HEK293 (cell line): Measurements from ENCODE around the gene DPF3.

Source experiments
- CTCF ChIA-PET: fragments of 350-600 bp; formaldehyde crosslinking; extraction: SDS; loops from one replicate; lab custom pipeline; 2021; ENCODE audit warnings: antibody characterized with exemption; lab: Yijun Ruan, JAX
- POLR2A ChIA-PET: fragments of 300-600 bp; formaldehyde crosslinking; extraction: SDS; loops from one replicate; lab custom pipeline; 2020; ENCODE audit warnings: antibody characterized with exemption, inconsistent platforms; lab: Yijun Ruan, JAX
- H3K27ac ChIP-seq: fragments of 200-500 bp; sonication (Bioruptor generic); 2 replicates; pipeline ENCODE4 v1.5.1; 2014; ENCODE audit warnings: low read depth, low read length, control low read depth, inconsistent platforms; ENCODE audit errors: extremely low read depth
- H3K36me3 ChIP-seq, 2 experiments: fragments of 200-500 bp in 1 of 2; sonication (Bioruptor generic) in 1 of 2; 1 replicate in 1 of 2; 2 replicates in 1 of 2; pipeline ENCODE4 v1.5.1; 2014 to 2017; ENCODE audit warnings: inconsistent platforms in 2 of 2, low read length in 2 of 2; ENCODE audit not compliant: control insufficient read depth in 2 of 2, insufficient read depth in 1 of 2
- H3K4me1 ChIP-seq: fragments of 200-500 bp; sonication (Bioruptor generic); 2 replicates; pipeline ENCODE4 v1.5.1; 2014; ENCODE audit warnings: mild to moderate bottlenecking, low read length, inconsistent platforms; ENCODE audit not compliant: control insufficient read depth, insufficient read depth
- H3K4me3 ChIP-seq: 2 replicates; pipeline ENCODE4 v1.5.1; 2011; ENCODE audit warnings: low read depth, mild to moderate bottlenecking, control low read depth, low read length, moderate library complexity
- H3K9me3 ChIP-seq: fragments of 200-500 bp; sonication (Bioruptor generic); 2 replicates; pipeline ENCODE4 v1.5.1; 2014; ENCODE audit warnings: low read depth, low read length, inconsistent platforms; ENCODE audit not compliant: control insufficient read depth, insufficient read depth
- EGR2 ChIP-seq: fragments of 450-650 bp; formaldehyde crosslinking; IDR thresholded peaks from 2 replicates; pipeline ENCODE4 v1.5.1; 2016; ENCODE audit warnings: low read depth, missing biosample characterization, missing genetic modification characterization
- HOXA7 ChIP-seq: sonication (generic); formaldehyde crosslinking; IDR thresholded peaks from 2 replicates; pipeline ENCODE4 v1.8.1; 2022; ENCODE audit warnings: missing genetic modification reagents, borderline replicate concordance
- IKZF3 ChIP-seq: fragments of 450-650 bp; IDR thresholded peaks from 2 replicates; pipeline ENCODE4 v1.5.0; 2018; ENCODE audit warnings: missing biosample characterization, mild to moderate bottlenecking, missing genetic modification characterization, moderate library complexity
- MYNN ChIP-seq: fragments of 450-650 bp; formaldehyde crosslinking; IDR thresholded peaks from 2 replicates; pipeline ENCODE4 v1.5.1; 2016; ENCODE audit warnings: missing biosample characterization, missing genetic modification characterization, borderline replicate concordance
- YY2 ChIP-seq: fragments of 450-650 bp; formaldehyde crosslinking; IDR thresholded peaks from 2 replicates; pipeline ENCODE4 v1.5.1; 2016; ENCODE audit warnings: missing biosample characterization, missing genetic modification characterization
- ZFHX2 ChIP-seq: fragments of 450-650 bp; formaldehyde crosslinking; conservative IDR thresholded peaks from 2 replicates; pipeline ENCODE4 v1.5.1; 2016; ENCODE audit warnings: missing biosample characterization, missing genetic modification characterization
- ZNF2 ChIP-seq: fragments of 450-650 bp; formaldehyde crosslinking; IDR thresholded peaks from 2 replicates; pipeline ENCODE4 v1.5.1; 2016; ENCODE audit warnings: missing biosample characterization, missing genetic modification characterization
- ZNF335 ChIP-seq: fragments of 450-650 bp; formaldehyde crosslinking; conservative IDR thresholded peaks from 2 replicates; pipeline ENCODE4 v1.5.1; 2016; ENCODE audit warnings: missing biosample characterization, missing genetic modification characterization
- ZNF501 ChIP-seq: fragments of 450-650 bp; formaldehyde crosslinking; IDR thresholded peaks from 2 replicates; pipeline ENCODE4 v1.5.1; 2016; ENCODE audit warnings: missing biosample characterization, missing genetic modification characterization
- ZNF561 ChIP-seq: fragments of 450-650 bp; IDR thresholded peaks from 2 replicates; pipeline ENCODE4 v1.5.1; 2018; ENCODE audit warnings: missing biosample characterization, missing genetic modification characterization, borderline replicate concordance
- ZNF623 ChIP-seq: fragments of 450-650 bp; formaldehyde crosslinking; IDR thresholded peaks from 2 replicates; pipeline ENCODE4 v1.5.1; 2016; ENCODE audit warnings: missing biosample characterization, missing genetic modification characterization
- ZNF692 ChIP-seq: fragments of 450-650 bp; formaldehyde crosslinking; IDR thresholded peaks from 2 replicates; pipeline ENCODE4 v1.5.1; 2016; ENCODE audit warnings: missing biosample characterization, missing genetic modification characterization
- ZNF701 ChIP-seq: fragments of 450-650 bp; formaldehyde crosslinking; IDR thresholded peaks from 2 replicates; pipeline ENCODE4 v1.5.1; 2016; ENCODE audit warnings: missing biosample characterization, missing genetic modification characterization
- ZNF768 ChIP-seq: fragments of 450-650 bp; formaldehyde crosslinking; IDR thresholded peaks from 2 replicates; pipeline ENCODE4 v1.5.1; 2018; ENCODE audit warnings: missing biosample characterization, mild to moderate bottlenecking, missing genetic modification characterization
- TF ChIP-seq, protein P1 (sequence below): fragments of 450-650 bp; formaldehyde crosslinking; IDR thresholded peaks from 2 replicates; pipeline ENCODE4 v1.5.1; 2016; ENCODE audit warnings: missing biosample characterization, missing genetic modification characterization
- TF ChIP-seq, protein P2 (sequence below): fragments of 450-650 bp; formaldehyde crosslinking; IDR thresholded peaks from 2 replicates; pipeline ENCODE4 v1.5.1; 2016; ENCODE audit warnings: missing biosample characterization, missing genetic modification characterization
- TF ChIP-seq, protein P3 (sequence below): fragments of 450-650 bp; formaldehyde crosslinking; IDR thresholded peaks from 2 replicates; pipeline ENCODE4 v1.5.1; 2017; ENCODE audit warnings: missing biosample characterization, missing genetic modification characterization

The DPF3 gene

GRCh38 chr14:72782817-72783216 is 111.1 kb downstream of the DPF3 start:
- H3K9me3 ChIP-seq: no peaks in the 10 kb centered on the region
- ChIA-PET CTCF (no interaction called here), POLR2A (no interaction called here)
- H3K4me3 ChIP-seq: no peak overlapping the region
- no peaks in the 10 kb centered on the region for H3K36me3 ChIP-seq
- no peak overlapping the region for H3K27ac ChIP-seq
- no peaks in the 10 kb centered on the region for H3K4me1 ChIP-seq
- no peak for TF ChIP-seq ZFHX2
- peak; percentile 67 for TF ChIP-seq ZNF623

- no peak overlapping the region for H3K27ac ChIP-seq
- no peaks in the 10 kb centered on the region for H3K9me3 ChIP-seq
- H3K4me3 ChIP-seq: no peak overlapping the region
- CTCF ChIA-PET: interaction anchor here (0.7 kb wide), 1 partner anchor 216 kb away, joined by 3 read pairs; no protein-coding TSS in a partner anchor
- H3K36me3 ChIP-seq: no peaks in the 10 kb centered on the region
- POLR2A ChIA-PET: no interaction called here
- TF ChIP-seq EGR2 (no peak), HOXA7 (CRISPR knock-in tag) (no peak), ZNF692 (tag by site-specific recombination) (no peak), ZNF561 (tag by site-specific recombination) (no peak), ZNF501 (tag by site-specific recombination) (no peak), ZNF335 (tag by site-specific recombination) (no peak), ZNF2 (tag by site-specific recombination) (no peak), MYNN (tag by site-specific recombination) (no peak), ZNF701 (tag by site-specific recombination) (no peak), ZNF768 (tag by site-specific recombination) (no peak), YY2 (tag by site-specific recombination) (no peak), IKZF3 (no peak)
- TF ChIP-seq, protein P1, sequence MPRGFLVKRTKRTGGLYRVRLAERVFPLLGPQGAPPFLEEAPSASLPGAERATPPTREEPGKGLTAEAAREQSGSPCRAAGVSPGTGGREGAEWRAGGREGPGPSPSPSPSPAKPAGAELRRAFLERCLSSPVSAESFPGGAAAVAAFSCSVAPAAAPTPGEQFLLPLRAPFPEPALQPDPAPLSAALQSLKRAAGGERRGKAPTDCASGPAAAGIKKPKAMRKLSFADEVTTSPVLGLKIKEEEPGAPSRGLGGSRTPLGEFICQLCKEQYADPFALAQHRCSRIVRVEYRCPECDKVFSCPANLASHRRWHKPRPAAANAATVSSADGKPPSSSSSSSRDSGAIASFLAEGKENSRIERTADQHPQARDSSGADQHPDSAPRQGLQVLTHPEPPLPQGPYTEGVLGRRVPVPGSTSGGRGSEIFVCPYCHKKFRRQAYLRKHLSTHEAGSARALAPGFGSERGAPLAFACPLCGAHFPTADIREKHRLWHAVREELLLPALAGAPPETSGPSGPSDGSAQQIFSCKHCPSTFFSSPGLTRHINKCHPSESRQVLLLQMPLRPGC (tag by site-specific recombination): no peak
- TF ChIP-seq, protein P2, sequence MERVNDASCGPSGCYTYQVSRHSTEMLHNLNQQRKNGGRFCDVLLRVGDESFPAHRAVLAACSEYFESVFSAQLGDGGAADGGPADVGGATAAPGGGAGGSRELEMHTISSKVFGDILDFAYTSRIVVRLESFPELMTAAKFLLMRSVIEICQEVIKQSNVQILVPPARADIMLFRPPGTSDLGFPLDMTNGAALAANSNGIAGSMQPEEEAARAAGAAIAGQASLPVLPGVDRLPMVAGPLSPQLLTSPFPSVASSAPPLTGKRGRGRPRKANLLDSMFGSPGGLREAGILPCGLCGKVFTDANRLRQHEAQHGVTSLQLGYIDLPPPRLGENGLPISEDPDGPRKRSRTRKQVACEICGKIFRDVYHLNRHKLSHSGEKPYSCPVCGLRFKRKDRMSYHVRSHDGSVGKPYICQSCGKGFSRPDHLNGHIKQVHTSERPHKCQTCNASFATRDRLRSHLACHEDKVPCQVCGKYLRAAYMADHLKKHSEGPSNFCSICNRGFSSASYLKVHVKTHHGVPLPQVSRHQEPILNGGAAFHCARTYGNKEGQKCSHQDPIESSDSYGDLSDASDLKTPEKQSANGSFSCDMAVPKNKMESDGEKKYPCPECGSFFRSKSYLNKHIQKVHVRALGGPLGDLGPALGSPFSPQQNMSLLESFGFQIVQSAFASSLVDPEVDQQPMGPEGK (tag by site-specific recombination): no peak
- TF ChIP-seq, protein P3, sequence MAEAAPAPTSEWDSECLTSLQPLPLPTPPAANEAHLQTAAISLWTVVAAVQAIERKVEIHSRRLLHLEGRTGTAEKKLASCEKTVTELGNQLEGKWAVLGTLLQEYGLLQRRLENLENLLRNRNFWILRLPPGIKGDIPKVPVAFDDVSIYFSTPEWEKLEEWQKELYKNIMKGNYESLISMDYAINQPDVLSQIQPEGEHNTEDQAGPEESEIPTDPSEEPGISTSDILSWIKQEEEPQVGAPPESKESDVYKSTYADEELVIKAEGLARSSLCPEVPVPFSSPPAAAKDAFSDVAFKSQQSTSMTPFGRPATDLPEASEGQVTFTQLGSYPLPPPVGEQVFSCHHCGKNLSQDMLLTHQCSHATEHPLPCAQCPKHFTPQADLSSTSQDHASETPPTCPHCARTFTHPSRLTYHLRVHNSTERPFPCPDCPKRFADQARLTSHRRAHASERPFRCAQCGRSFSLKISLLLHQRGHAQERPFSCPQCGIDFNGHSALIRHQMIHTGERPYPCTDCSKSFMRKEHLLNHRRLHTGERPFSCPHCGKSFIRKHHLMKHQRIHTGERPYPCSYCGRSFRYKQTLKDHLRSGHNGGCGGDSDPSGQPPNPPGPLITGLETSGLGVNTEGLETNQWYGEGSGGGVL: no peak
- TF ChIP-seq, all 188 proteins: peak for 0
- H3K4me1 ChIP-seq: no peaks in the 10 kb centered on the region
Observed at GRCh38 chr14:72781561-72782508, 112.1 kb downstream of the DPF3 start.
